SHP77 treated with DMSO at 0.1 percent for 48 hours (cell line): Measurements from ENCODE around the gene SCN4A.
"Not testable (repeated sequence)": the region's sequence is repeated elsewhere in the genome, so short reads cannot be mapped to it uniquely, and the experiment has no call there.

Experiments used
- DNase-seq: peaks from one replicate; lab custom pipeline; 2025; lab: John Stamatoyannopoulos, UW

Gene SCN4A

DNA sequence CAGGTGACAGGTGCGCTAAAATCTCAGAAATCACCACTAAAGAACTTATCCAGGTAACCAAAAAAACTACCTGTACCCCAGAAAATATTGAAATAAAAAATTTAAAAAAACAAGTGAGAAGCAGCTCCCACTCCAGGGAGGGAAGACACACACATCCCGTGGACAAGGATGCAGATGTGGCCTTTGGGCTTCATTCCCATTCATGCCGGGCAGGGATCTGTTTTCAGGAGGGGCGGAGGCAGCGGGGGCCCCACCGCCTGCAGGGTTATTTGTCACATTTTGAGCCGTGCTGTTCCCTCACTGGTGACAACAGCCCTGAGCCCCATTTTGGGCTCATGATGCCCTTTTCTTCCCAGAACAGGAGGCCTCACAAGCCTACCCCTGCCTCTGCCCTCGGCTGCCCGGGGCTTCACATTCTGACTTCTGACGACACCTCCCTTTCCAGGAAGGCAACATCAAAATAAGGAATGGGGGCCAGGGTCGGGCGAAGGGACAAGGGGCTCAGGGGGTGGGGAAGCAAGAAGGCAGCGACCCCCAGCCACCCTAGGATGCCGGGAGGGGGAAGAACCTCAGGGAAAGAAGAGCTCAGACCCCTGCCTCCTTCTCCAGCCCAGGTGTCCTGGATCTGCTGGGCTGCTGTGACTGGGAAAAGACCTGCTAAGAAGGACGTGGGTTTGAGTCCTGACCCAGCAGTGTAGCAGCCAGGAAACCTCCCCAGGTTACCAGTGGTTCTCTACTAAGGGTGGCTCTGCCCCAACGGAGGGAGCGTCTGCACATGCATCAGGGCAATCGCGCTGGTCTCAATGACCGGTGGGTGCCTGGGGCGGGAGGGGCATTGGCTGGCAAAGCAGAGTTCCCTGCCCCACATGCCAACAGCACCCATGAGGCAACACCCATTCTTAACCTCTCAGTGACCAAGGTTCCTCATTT, 38.3 kb downstream of the SCN4A start:
- no peak for DNase-seq

GRCh38 chr17:63933598-63933997, 39.1 kb downstream of the SCN4A start:
- DNase-seq: no peak

DNA sequence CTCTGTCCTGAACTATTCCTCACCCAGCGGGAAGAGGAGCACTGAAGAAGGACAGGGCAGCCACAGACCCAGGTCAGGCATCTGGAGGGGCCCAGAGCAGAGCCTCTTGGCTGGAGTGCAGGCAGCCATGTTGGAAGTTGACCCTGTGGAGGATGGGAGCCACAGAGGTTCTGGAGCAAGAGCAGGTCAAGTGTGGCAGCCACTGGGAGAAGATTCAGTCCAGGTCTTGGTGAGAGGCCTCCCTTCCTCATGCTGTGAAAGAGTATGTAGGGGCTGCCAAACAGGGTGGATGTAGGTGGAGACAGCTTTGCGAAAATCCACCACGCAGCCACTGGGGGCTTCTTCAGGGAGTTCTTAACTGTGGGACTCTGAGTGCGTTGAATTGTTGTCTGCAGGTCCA, 40.0 kb downstream of the SCN4A start:
- DNase-seq: no peak

DNA sequence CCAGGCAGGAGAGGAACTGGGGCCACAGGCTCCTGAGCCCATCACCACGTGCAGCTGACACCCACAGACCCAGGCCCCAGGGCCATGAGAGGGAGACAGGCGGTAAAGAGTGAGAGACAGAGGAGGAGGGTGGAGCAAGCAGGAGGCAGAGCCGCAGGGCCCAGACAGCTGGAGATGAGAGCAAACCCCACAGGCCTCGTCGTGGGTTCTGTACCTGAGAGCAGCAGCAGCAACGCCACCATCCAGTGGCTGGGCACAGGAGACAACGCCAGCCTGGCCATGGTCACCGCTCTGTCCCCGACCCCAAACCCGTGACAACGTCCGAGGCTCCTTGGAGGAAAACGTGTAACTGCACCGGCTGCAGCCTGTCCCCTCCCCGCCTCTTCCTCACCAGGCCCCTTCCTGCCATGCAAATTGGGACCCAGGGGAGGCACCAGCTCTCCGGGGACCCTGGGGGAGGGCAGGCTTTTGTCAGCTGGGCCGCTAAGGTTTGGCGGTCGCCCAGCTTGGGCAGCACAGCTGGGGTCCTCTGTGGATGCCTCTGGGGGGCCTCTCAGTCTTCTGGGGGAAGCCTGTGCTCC, 40.6 kb downstream of the SCN4A start, which contains the start of gene CD79B:
TSS of gene CD79B (minus strand) at position 351 of the 581 bp plus-strand sequence. CDS start at position 281, 70 bp downstream.
- DNase-seq: no peak

DNA sequence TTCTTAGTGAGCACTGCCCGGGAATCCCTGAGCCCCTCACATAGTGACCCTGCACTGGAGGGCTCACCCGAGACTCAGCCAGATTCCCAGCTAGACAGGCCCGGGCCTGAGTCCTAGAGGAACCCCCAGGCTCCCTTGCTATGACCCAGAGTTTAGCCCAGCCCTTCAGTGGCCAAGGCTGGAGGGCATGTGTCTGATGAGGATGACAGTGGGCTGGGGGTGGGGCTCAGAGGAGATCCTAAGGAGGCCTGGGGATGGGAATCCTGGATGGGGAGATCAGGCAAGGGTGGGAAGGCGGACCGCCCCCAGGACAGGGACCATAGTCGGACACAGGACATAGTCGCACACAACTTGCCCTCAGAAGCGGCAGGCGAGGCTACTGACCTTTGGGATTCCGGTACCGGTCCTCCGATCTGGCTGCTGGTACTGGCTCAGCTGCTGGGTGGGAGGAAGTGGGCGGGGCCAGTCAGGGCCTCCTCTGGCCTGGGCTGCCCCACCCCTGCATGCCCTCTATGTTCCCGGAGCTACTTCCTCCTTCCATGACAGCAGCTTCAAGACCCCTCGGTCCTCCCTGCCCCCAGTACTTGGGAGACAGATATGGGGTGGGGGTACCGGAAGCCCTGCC, 41.7 kb downstream of the SCN4A start:
- DNase-seq: no peak

GRCh38 chr17:63929860-63930766, 42.6 kb downstream of the SCN4A start:
- no peak for DNase-seq

GRCh38 chr17:63928966-63929695, 43.6 kb downstream of the SCN4A start:
- DNase-seq: no peak

- DNase-seq: no peak
Observed at GRCh38 chr17:63928172-63928666, 44.5 kb downstream of the SCN4A start.

DNA sequence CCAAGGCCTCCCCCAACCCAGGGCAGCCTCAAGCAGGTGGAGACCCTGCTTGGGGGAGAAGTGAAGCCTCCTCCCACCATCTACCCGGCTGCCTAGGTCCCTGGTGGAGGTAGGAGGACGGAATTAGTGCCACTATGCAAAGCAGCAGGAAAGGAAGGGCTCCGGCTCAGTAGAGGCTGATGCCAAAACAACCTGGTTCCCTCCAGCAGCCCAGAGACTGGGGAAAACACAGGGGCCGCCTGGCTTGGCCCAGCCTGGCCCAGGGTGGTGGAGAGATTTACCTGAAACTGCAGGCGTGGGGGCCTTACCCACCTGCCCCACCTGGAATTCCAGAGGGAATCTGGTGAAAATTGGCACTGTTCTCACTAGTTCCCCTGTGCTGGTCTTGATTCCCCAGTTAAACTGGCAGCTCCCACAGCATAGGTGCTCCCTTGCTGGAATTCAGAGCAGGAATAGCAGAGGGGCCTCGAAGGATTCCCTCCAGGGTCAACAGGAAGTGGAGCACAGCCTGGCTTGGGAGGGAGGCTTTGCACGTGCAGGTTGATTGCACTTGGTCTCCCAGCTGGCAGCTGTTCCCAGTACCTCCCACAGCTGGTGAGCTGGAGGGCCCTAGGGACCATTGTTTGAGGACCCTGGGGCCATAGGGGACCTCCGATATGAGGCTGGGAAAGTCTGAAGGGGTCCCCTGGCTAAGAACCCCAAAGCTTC, 45.1 kb downstream of the SCN4A start:
- DNase-seq: no peak

GRCh38 chr17:63926164-63926563, 46.6 kb downstream of the SCN4A start:
- DNase-seq: no peak

- DNase-seq: no peak
Observed at GRCh38 chr17:63925615-63926014, 47.1 kb downstream of the SCN4A start.

DNA sequence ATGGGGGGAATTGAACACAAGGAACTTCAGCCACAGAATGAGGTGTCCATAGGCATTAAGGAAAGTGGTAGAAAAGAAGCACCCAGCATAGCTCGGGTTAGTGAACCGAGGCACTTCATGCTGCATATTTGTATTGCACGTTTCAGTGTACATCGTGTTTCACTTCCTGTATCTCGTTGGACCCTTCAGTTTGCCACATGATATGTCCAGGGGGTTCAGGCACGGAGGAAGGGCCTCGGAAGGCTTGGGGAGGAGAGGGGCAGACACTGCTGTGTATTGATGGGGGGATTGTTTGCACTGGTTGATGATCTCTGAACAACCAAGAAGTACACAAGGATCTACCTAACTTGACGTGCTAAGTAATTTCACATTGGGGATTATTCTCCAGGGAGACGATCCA, 50.3 kb downstream of the SCN4A start:
- not testable (repeated sequence) for DNase-seq

DNA sequence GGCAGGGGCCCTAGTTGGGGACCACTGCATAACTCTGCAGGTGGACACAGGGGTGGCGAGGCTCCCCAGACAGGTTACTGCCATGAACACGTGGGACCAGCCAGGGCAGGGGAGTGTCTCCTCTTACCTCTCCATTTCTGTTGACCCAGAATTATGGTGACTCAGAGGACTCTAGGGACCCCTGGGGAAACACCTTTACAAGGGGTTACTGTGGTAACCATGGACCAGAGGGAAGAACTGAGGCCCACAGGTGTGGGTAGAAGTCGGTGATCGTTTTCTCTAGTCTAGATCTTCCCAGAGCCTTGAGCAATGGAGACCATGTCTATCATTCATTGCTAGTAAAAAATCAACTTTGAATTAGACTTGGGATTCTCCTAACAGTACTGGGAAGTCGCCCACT, 51.9 kb downstream of the SCN4A start:
- not testable (repeated sequence) for DNase-seq

DNA sequence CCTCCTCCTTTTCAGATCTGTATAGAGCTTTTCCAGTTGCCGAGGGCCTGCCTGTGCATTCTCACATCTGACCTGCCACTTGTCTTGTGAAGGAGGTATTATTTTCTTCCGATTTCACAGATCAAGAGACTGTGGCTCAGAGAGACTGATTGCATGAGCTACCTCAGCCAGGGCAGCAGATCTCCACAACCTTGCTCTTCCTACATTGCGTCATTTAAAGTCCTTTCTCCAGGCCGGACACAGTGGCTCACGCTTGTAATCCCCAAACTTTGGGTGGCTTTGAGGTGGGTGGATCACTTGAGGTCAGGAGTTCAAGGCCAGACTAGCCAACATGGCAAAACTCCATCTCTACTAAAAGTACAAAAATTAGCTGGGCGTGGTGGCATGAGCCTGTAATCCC, 52.7 kb downstream of the SCN4A start:
- not testable (repeated sequence) for DNase-seq

DNA sequence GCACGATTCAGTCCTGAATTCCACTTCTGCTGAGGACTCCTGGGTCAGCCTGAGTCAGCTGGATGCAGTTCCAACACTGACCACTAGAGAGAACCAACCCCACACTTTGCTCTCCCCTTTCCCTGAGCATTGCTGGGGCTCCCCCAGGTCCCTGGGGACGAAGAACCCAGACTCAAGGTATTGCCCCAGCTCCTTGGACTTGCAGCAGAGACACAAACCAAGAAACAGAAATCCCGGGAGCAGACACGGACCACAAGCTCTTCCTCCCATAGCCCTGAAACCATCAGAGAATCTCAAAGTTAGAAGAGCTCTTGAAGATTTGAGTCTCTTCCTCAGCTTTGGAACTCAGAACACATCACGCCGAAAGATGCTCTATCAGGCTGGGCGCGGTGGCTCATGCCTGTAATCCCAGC, 53.4 kb downstream of the SCN4A start:
- DNase-seq: no peak

GRCh38 chr17:63918789-63919305, 53.9 kb downstream of the SCN4A start, which contains the start of gene GH1:
Gene GH1 (minus strand): TSS chr17:63918839. CDS start chr17:63918776, 63 bp downstream.
- not testable (repeated sequence) for DNase-seq

DNA sequence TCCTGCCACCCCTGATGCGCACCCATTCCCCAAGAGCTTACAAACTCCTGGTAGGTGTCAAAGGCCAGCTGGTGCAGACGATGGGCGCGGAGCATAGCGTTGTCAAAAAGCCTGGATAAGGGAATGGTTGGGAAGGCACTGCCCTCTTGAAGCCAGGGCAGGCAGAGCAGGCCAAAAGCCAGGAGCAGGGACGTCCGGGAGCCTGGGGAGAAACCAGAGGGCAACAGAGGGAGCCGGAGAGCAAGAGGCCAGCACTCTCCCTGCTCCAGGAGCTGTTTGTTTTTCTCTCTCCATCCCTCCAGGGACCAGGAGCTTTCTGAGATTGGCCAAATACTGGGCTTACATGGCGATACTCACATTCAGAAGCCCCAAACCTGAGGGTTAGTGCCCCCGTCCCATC, 54.4 kb downstream of the SCN4A start:
- no peak for DNase-seq

DNA sequence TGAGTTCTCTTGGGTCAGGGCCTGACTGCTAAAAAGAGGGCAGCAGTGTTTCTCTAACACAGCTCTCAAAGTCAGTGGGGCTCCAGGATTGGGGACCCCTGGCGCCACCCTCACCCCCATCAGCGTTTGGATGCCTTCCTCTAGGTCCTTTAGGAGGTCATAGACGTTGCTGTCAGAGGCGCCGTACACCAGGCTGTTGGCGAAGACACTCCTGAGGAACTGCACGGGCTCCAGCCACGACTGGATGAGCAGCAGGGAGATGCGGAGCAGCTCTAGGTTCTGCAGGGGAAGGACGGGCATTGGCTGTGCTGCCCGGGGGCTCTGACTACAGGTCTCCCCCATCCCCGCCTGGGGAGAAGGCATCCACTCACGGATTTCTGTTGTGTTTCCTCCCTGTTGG, 55.1 kb downstream of the SCN4A start:
- DNase-seq: no peak

DNA sequence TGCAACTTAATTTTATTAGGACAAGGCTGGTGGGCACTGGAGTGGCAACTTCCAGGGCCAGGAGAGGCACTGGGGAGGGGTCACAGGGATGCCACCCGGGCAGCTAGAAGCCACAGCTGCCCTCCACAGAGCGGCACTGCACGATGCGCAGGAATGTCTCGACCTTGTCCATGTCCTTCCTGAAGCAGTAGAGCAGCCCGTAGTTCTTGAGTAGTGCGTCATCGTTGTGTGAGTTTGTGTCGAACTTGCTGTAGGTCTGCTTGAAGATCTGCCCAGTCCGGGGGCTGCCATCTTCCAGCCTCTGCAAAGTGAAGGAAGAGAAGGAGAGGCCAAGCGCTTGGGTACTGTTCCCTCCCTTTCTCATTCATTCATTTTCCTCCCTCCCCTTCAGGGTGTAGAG, 55.5 kb downstream of the SCN4A start:
- DNase-seq: not testable (repeated sequence)
